ENCODE data around the gene PIP4K2B. TPM values are rescaled to one million over a fixed set of nuclear protein-coding genes. Genes with fewer than 3 reads are reported as not detected.

The PIP4K2B gene
- total and polyA plus RNA-seq, 2 of the 8 experiments (the other 6 are each of a cell fraction or from before 2014, with no cell fraction given): 21.5 to 57.8 TPM

- WGBS, 2 experiments (ENCODE audit: extremely low coverage in 1 of 2, insufficient coverage in 1 of 2, insufficient read length in 1 of 2, insufficient replicate concordance in 2 of 2, low coverage in 1 of 2, low lambda C conversion rate in 2 of 2, missing lambda C conversion rate in 1 of 2): 80% methylated on average over 3 of the region's 5 CpGs; no CpG with 5 or more reads in 1 of the 2 experiments
- peaks cover 0 to 12% of the 10 kb centered on the region in 2 experiments for H4K20me1 ChIP-seq (replicated peaks in 1 of 2; ENCODE audit: control insufficient read depth in 1 of 2, insufficient read depth in 2 of 2, low read length in 2 of 2)
- peaks cover 0 to 34% of the 10 kb centered on the region in 2 experiments; a peak in 3 of 4 replicates for H3K79me2 ChIP-seq (ENCODE audit: control insufficient read depth in 1 of 2, insufficient read depth in 2 of 2, low read length in 2 of 2)
- no peak overlapping the region for H2AFZ ChIP-seq (ENCODE audit: low read length)
- no peak overlapping the region for H3K9ac ChIP-seq (replicated peaks in 1 of 4; ENCODE audit: extremely low read depth in 1 of 4, low read depth in 3 of 4, low read length in 3 of 4)
- no peaks in the 10 kb centered on the region for H3K27me3 ChIP-seq (replicated peaks in 1 of 4; ENCODE audit: control insufficient read depth in 3 of 4, extremely low read depth in 1 of 4, insufficient read depth in 3 of 4, low read length in 3 of 4)
- no peak overlapping the region for H2BK12ac ChIP-seq (ENCODE audit: low read depth, low read length)
- no peak overlapping the region for H4K91ac ChIP-seq (replicated peaks; ENCODE audit: insufficient read length, low read length)
- no peak overlapping the region for H3K18ac ChIP-seq (ENCODE audit: extremely low read depth, low read length)
- H2BK5ac ChIP-seq (ENCODE audit: low read depth, low read length): no peak overlapping the region
- peaks cover 0 to 5% (median under 1%) of the 10 kb centered on the region in 4 experiments; a peak in 3 of 7 replicates for H3K4me1 ChIP-seq (replicated peaks in 1 of 4; ENCODE audit: control insufficient read depth in 3 of 4, insufficient read depth in 4 of 4, low read length in 3 of 4)
- no peak overlapping the region for H2BK120ac ChIP-seq (replicated peaks; ENCODE audit: low read depth, low read length)
- no peak overlapping the region for H3K27ac ChIP-seq (ENCODE audit: low read depth, low read length)
- H4K5ac ChIP-seq (ENCODE audit: insufficient read length, low read depth, low read length): no peak overlapping the region
- H3K56ac ChIP-seq (replicated peaks; ENCODE audit: insufficient read length, low read depth, low read length): no peak overlapping the region
- DNase-seq (ENCODE audit: low read depth in 1 of 2, low spot score in 2 of 2) (no peak), FAIRE-seq (no peak)
- peaks cover 4 to 9% (median 7%) of the 10 kb centered on the region in 4 experiments; a peak in 7 of 8 replicates for H3K36me3 ChIP-seq (ENCODE audit: control insufficient read depth in 2 of 4, insufficient read depth in 4 of 4, low read length in 3 of 4)
- no peaks in the 10 kb centered on the region for H3K23me2 ChIP-seq (ENCODE audit: low read depth, low read length)
- H3K4me3 ChIP-seq (ENCODE audit: extremely low read depth in 1 of 4, insufficient read depth in 2 of 4, low read depth in 3 of 4, low read length in 4 of 4): no peak overlapping the region
- no peak overlapping the region for H3K4ac ChIP-seq (replicated peaks; ENCODE audit: insufficient read length, low read depth, low read length)
- H3K14ac ChIP-seq (ENCODE audit: insufficient read length): no peak overlapping the region
- no peak overlapping the region for H2BK15ac ChIP-seq (ENCODE audit: low read length)
- no peak overlapping the region for H2BK20ac ChIP-seq (ENCODE audit: low read length)
- CTCF ChIA-PET (ENCODE audit: partially characterized antibody): interaction anchor here (0.9 to 1.7 kb wide), 5 partner anchors 27 to 94 kb away, joined by 3 read pairs; no protein-coding TSS in a partner anchor
- H4K8ac ChIP-seq (ENCODE audit: extremely low read depth, insufficient read depth, low read length): no peak overlapping the region
- H2AK5ac ChIP-seq (ENCODE audit: low read depth, low read length): no peak overlapping the region
- no peak overlapping the region for H3K23ac ChIP-seq (ENCODE audit: insufficient read length)
- H3K9me3 ChIP-seq (ENCODE audit: insufficient read depth in 2 of 2, low read depth in 1 of 2, low read length in 1 of 2): no peaks in the 10 kb centered on the region
- POLR2A ChIA-PET (ENCODE audit: partially characterized antibody): interaction anchor here (0.7 to 1.1 kb wide), 3 partner anchors 9 to 13 kb away, joined by 3 to 4 read pairs (median 3); no protein-coding TSS in a partner anchor
- H3K79me1 ChIP-seq (ENCODE audit: low read depth, low read length): peaks cover 8% of the 10 kb centered on the region
- H3K4me2 ChIP-seq (ENCODE audit: insufficient read depth in 1 of 2, low read depth in 2 of 2, low read length in 2 of 2): no peak overlapping the region
These were observed 8.2 kb downstream of the PIP4K2B start for GRCh38 chr17:38791162-38791561.

All from H1 (cell line).